AG09309 (cell line): Measurements from ENCODE around the gene PANK3.

ENCODE experiments used
- DNase-seq: peaks from one replicate; pipeline ENCODE4 v3.0.0-alpha.2; 2010; ENCODE audit warnings: low read depth
- H3K4me3 ChIP-seq: 2 replicates; pipeline ENCODE4 v1.5.1; 2011; ENCODE audit warnings: mild to moderate bottlenecking, low read depth, low read length, moderate library complexity; ENCODE audit not compliant: control insufficient read depth
- CTCF ChIP-seq: IDR thresholded peaks from 2 replicates; pipeline ENCODE4 v1.5.1; 2011; ENCODE audit warnings: mild to moderate bottlenecking, low read depth, low read length, inconsistent platforms; ENCODE audit not compliant: insufficient read depth, control insufficient read depth; ENCODE audit errors: missing control alignments

The PANK3 gene

GRCh38 chr5:168612123-168612522 lies 33.0 kb upstream of the PANK3 start:
- no peak for TF ChIP-seq CTCF
- no peak overlapping the region for H3K4me3 ChIP-seq
- DNase-seq: no peak

- no peak for DNase-seq
- no peak for TF ChIP-seq CTCF
- H3K4me3 ChIP-seq: no peak overlapping the region
These were observed 32.0 kb upstream of the PANK3 start for GRCh38 chr5:168611165-168611564.

- H3K4me3 ChIP-seq: no peak overlapping the region
- no peak for TF ChIP-seq CTCF
- DNase-seq: no peak
These were observed 30.8 kb upstream of the PANK3 start for GRCh38 chr5:168609806-168610482.

GRCh38 chr5:168608821-168609220 lies 29.7 kb upstream of the PANK3 start:
- no peak for TF ChIP-seq CTCF
- H3K4me3 ChIP-seq: no peak overlapping the region
- no peak for DNase-seq

- TF ChIP-seq CTCF: no peak
- DNase-seq: no peak
- no peak overlapping the region for H3K4me3 ChIP-seq
These were observed 29.2 kb upstream of the PANK3 start for GRCh38 chr5:168608386-168608785.

GRCh38 chr5:168607946-168608345 lies 28.8 kb upstream of the PANK3 start:
- no peak overlapping the region for H3K4me3 ChIP-seq
- TF ChIP-seq CTCF: no peak
- no peak for DNase-seq
